Lower leg skin (tissue), 4 donors: ENCODE results near the gene RASL10B. TPM values are rescaled to one million over a fixed set of nuclear protein-coding genes. Genes with fewer than 3 reads are reported as not detected.

Experiments
- DNase-seq, 2 donors: peaks; one replicate each; pipeline ENCODE4 v3.0.0-alpha.2; 2019; ENCODE audit warnings: low spot score in 2 of 2
- H3K4me3 ChIP-seq: fragments of 200-600 bp; sonication (generic); 2 replicates; pipeline ENCODE4 v1.5.1; 2017; ENCODE audit warnings: mild to moderate bottlenecking, low read depth; ENCODE audit not compliant: poor library complexity, severe bottlenecking
- CTCF ChIP-seq, 3 donors: fragments of 450-650 bp; IDR thresholded peaks; one replicate each; pipeline ENCODE4 v1.5.1; 2016; ENCODE audit warnings: antibody characterized with exemption in 3 of 3, mild to moderate bottlenecking in 3 of 3, moderate library complexity in 2 of 3
- POLR2A ChIP-seq, 2 donors: fragments of 450-650 bp; IDR thresholded peaks; one replicate each; pipeline ENCODE4 v1.6.1; 2016 to 2017; ENCODE audit warnings: antibody characterized with exemption in 2 of 2, mild to moderate bottlenecking in 1 of 2, moderate library complexity in 1 of 2
- WGBS, 2 donors: methylation state at CpG; one replicate each; pipeline ENCODE4 v1.1.5; 2018; 5-methylcytosine and 5-hydroxymethylcytosine counted together
- intact Hi-C: fragments of 100-400 bp; cut with DNase I; formaldehyde crosslinking; loops from one replicate; pipeline ENCODE4 v1.15.0; 2023; ENCODE audit warnings: low total_unique reads
- total RNA-seq, 4 donors: library from RNA; depleted of rRNA; stranded (reverse); fragments of >200 nt; gene quantifications; one replicate each; pipeline ENCODE4 v1.1.0, GENCODE V29; 2016

Gene RASL10B
- total RNA-seq, 4 donors from 2014 or later, result 0.66 to 2.4 (median 1.5) TPM

- 93 to 94% methylated on average over 2 of the region's 2 CpGs for WGBS, 2 donors
- intact Hi-C loops, result no loop called here
Measured at GRCh38 chr17:35768797-35769196, 37.4 kb downstream of the RASL10B start.

GRCh38 chr17:35769895-35770486, 38.6 kb downstream of the RASL10B start:
- TF ChIP-seq POLR2A (IDR thresholded peaks at IDR 0.05) (no peak), CTCF (IDR thresholded peaks at IDR 0.05) (no peak)
- intact Hi-C loops, result no loop called here
- no peak for DNase-seq
- no peak overlapping the region for H3K4me3 ChIP-seq
- 92 to 95% methylated on average over 40 to 48 of the region's 48 CpGs for WGBS, 2 donors

More at GRCh38 chr17:35768797-35769196, 37.4 kb downstream of the RASL10B start:
- H3K4me3 ChIP-seq, result no peak overlapping the region
- DNase-seq, result no peak
- TF ChIP-seq CTCF (IDR thresholded peaks at IDR 0.05) (no peak), POLR2A (IDR thresholded peaks at IDR 0.05) (no peak)

GRCh38 chr17:35773129-35773528, 41.7 kb downstream of the RASL10B start:
- H3K4me3 ChIP-seq, result no peak overlapping the region
- DNase-seq, result no peak
- intact Hi-C loops, result no loop called here
- TF ChIP-seq POLR2A (IDR thresholded peaks at IDR 0.05) (no peak), CTCF (IDR thresholded peaks at IDR 0.05) (no peak)
- WGBS, 2 donors, result 65 to 80% methylated on average over 13 to 20 of the region's 20 CpGs

DNA sequence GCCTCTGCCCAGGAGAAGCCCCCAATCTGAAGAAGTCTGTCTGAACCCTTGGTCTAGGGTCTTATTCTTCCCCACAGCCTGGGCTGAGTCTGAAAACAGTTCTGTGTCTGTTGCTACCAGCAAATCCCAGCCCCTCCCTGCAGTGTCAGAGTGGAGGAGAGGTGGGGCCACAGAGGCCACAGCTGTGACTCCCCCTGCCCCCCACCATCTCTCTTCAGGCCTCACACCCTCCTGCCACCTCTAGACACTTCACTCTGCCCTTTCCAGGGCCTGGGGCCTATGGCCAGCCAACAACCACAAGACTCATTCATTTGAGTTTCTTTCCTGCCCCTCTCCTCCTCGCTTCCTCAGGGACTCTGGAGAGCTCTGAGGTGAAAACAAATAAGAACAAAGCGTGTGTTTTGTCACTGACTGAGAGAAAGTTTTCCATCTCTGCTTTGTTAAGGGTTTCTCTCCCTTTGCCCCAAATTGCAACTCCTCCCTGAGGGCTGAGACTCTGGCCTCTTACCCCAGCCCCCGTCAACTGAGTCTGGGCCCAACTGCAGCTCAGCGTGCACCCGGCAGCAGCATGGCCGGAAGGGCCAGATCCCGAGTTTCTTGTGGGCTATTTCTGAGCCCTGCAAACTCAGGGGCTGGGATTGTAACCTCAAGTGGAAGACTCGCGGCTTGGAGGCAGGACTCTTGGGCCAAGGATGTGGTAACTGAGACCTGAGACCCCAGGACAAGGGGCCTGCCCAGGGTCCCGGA, 42.4 kb downstream of the RASL10B start:
- TF ChIP-seq POLR2A (IDR thresholded peaks at IDR 0.05) (no peak), CTCF (IDR thresholded peaks at IDR 0.05) (no peak)
- H3K4me3 ChIP-seq, result no peak overlapping the region
- WGBS, 2 donors, result 48 to 62% methylated on average over 8 to 9 of the region's 10 CpGs
- intact Hi-C loops, result no loop called here
- no peak for DNase-seq

DNA sequence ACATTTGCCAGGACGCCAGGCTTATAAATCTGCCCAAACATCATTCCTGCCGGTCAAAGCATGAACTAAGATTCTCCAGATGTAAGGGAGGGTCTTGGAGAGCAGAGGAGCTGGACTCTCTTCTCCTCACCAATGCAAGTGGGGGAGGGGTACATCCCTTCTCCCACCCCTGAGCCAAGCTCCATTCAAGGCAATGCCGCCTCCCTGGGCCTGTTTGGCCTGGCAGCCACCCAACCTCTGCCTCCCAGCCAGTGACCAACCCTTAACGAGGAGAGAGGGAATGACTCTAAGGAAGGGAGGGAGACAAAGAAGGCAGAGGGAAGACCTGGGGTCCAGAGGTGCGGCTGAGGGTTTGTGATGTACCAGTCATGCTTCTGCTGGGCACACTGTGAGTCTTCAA, 43.1 kb downstream of the RASL10B start:
- intact Hi-C loops, result no loop called here
- no peak for TF ChIP-seq CTCF (IDR thresholded peaks at IDR 0.05)
- no peak for TF ChIP-seq POLR2A (IDR thresholded peaks at IDR 0.05)
- H3K4me3 ChIP-seq, result no peak overlapping the region
- no peak for DNase-seq
- WGBS, 2 donors, result 38 to 40% methylated on average over 5 of the region's 5 CpGs
